Measurements from ENCODE around the gene L1TD1. TPM values are rescaled to one million over a fixed set of nuclear protein-coding genes. Genes with fewer than 3 reads are reported as not detected.

The L1TD1 gene
- total and polyA plus RNA-seq, 8 donors: 0.13 to 10.1 (median 1.2) TPM; not detected in 4

DNA sequence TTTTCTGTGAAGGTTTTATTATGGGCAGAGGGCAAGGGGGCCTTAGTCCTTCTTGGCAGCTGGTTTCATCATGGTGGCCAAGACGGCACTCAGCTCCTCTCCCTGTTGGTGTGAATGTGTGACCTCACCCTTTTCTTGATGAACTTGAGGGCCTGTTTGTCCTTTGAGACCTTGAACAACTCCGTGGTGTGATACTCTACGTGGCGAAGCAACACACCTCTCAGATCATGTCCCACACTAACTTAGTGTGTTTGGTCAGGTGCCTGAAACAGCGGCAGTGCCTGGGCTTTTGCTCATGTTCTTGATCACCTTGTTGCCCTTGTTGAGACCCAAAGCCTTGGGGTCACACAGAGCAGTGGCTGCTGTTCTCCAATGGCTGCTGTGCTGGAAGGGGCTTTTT is 13.4 kb downstream of the L1TD1 start:
- no peak overlapping the region for H3K27ac ChIP-seq
- intact Hi-C loops (cut with DNase I; ENCODE audit: low total_unique reads): no loop called here
- WGBS, 5 donors: 87 to 96% (median 94%) methylated on average over 5 of the region's 5 CpGs
- no peak for TF ChIP-seq POLR2AphosphoS5 (IDR thresholded peaks at IDR 0.05)
- TF ChIP-seq, protein P1, sequence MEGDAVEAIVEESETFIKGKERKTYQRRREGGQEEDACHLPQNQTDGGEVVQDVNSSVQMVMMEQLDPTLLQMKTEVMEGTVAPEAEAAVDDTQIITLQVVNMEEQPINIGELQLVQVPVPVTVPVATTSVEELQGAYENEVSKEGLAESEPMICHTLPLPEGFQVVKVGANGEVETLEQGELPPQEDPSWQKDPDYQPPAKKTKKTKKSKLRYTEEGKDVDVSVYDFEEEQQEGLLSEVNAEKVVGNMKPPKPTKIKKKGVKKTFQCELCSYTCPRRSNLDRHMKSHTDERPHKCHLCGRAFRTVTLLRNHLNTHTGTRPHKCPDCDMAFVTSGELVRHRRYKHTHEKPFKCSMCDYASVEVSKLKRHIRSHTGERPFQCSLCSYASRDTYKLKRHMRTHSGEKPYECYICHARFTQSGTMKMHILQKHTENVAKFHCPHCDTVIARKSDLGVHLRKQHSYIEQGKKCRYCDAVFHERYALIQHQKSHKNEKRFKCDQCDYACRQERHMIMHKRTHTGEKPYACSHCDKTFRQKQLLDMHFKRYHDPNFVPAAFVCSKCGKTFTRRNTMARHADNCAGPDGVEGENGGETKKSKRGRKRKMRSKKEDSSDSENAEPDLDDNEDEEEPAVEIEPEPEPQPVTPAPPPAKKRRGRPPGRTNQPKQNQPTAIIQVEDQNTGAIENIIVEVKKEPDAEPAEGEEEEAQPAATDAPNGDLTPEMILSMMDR (IDR thresholded peaks at IDR 0.05): no peak
- TF ChIP-seq POLR2A (IDR thresholded peaks at IDR 0.05): no peak
- no peak for TF ChIP-seq EP300 (IDR thresholded peaks at IDR 0.05)
- no peaks in the 10 kb centered on the region for H3K27me3 ChIP-seq
- H3K4me1 ChIP-seq: no peaks in the 10 kb centered on the region
- H3K36me3 ChIP-seq: no peaks in the 10 kb centered on the region
- H3K9me3 ChIP-seq: peaks cover 4 to 21% (median 17%) of the 10 kb centered on the region in 4 donors
- H3K4me3 ChIP-seq: no peak overlapping the region
- DNase-seq: no peak

DNA sequence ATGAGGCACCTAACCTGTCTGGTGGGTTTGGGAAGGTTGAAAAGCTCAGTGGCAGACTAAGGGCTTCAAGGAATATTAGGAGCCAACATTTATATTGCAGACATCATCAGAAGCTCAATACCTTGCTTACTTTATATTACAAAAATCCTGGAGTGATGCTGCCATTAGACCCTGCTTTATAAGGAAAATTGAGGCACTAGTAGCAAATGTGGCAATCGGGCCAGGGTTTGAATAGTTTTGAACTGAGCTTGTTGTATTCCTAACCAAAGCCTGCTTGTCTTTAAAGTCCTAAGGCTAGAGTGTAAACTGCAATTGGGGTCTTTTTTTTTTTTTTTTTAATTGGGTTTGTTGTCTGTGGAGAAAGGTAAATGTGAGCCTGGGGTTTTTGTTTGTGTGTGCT is 14.3 kb downstream of the L1TD1 start:
- no peak overlapping the region for H3K4me3 ChIP-seq
- no peaks in the 10 kb centered on the region for H3K4me1 ChIP-seq
- H3K27ac ChIP-seq: no peak overlapping the region
- intact Hi-C loops (cut with DNase I; ENCODE audit: low total_unique reads): no loop called here
- no peaks in the 10 kb centered on the region for H3K36me3 ChIP-seq
- DNase-seq: no peak
- H3K9me3 ChIP-seq: peaks cover 4 to 21% (median 17%) of the 10 kb centered on the region in 4 donors
- TF ChIP-seq, protein P1 (IDR thresholded peaks at IDR 0.05): no peak
- no peak for TF ChIP-seq POLR2AphosphoS5 (IDR thresholded peaks at IDR 0.05)
- TF ChIP-seq EP300 (IDR thresholded peaks at IDR 0.05): no peak
- no peak for TF ChIP-seq POLR2A (IDR thresholded peaks at IDR 0.05)
- no peaks in the 10 kb centered on the region for H3K27me3 ChIP-seq
- WGBS, 5 donors: 0 to 57% (median 41%) methylated on average over 1 of the region's 1 CpG

DNA sequence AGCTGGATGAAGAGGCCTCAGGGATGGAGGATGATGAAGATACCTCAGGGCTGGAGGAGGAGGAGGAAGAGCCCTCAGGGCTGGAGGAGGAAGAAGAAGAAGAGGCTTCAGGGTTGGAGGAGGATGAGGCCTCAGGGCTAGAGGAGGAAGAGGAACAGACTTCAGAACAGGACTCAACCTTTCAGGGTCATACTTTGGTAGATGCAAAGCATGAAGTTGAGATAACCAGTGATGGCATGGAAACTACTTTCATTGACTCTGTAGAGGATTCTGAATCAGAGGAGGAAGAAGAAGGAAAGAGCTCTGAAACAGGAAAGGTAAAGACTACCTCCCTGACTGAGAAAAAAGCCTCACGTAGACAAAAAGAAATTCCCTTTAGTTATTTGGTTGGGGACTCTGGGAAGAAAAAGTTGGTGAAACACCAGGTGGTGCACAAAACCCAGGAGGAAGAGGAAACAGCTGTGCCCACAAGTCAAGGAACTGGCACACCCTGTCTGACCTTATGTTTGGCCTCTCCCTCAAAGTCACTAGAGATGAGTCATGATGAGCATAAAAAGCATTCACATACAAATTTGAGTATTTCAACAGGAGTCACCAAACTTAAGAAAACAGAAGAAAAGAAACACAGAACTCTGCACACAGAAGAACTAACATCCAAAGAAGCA is 15.4 kb downstream of the L1TD1 start:
- TF ChIP-seq, protein P1 (IDR thresholded peaks at IDR 0.05): no peak
- TF ChIP-seq EP300 (IDR thresholded peaks at IDR 0.05) (no peak), POLR2AphosphoS5 (IDR thresholded peaks at IDR 0.05) (no peak), POLR2A (IDR thresholded peaks at IDR 0.05) (no peak)
- Histone ChIP-seq H3K9me3 (peaks cover 4 to 21% (median 17%) of the 10 kb centered on the region in 4 donors), H3K36me3 (no peaks in the 10 kb centered on the region), H3K4me1 (no peaks in the 10 kb centered on the region), H3K27me3 (no peaks in the 10 kb centered on the region), H3K4me3 (no peak overlapping the region), H3K27ac (no peak overlapping the region)
- WGBS, 5 donors: 57 to 93% (median 85%) methylated on average over 1 of the region's 1 CpG
- DNase-seq: no peak
- intact Hi-C loops (cut with DNase I; ENCODE audit: low total_unique reads): no loop called here

DNA sequence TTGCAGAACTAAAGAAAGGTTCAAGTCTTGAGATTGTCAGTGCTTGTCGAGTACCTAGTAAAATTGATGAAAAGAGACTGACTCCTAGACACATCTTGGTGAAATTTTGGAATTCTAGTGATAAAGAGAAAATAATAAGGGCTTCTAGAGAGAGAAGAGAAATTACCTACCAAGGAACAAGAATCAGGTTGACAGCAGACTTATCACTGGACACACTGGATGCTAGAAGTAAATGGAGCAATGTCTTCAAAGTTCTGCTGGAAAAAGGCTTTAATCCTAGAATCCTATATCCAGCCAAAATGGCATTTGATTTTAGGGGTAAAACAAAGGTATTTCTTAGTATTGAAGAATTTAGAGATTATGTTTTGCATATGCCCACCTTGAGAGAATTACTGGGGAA is 16.3 kb downstream of the L1TD1 start:
- Histone ChIP-seq H3K4me1 (no peaks in the 10 kb centered on the region), H3K4me3 (no peak overlapping the region), H3K27me3 (no peaks in the 10 kb centered on the region), H3K27ac (no peak overlapping the region), H3K9me3 (peaks cover 4 to 21% (median 17%) of the 10 kb centered on the region in 4 donors), H3K36me3 (no peaks in the 10 kb centered on the region)
- DNase-seq: no peak
- WGBS, 5 donors: 90 to 95% (median 91%) methylated on average over 1 of the region's 1 CpG
- intact Hi-C loops (cut with DNase I; ENCODE audit: low total_unique reads): no loop called here
- no peak for TF ChIP-seq POLR2A (IDR thresholded peaks at IDR 0.05)

DNA sequence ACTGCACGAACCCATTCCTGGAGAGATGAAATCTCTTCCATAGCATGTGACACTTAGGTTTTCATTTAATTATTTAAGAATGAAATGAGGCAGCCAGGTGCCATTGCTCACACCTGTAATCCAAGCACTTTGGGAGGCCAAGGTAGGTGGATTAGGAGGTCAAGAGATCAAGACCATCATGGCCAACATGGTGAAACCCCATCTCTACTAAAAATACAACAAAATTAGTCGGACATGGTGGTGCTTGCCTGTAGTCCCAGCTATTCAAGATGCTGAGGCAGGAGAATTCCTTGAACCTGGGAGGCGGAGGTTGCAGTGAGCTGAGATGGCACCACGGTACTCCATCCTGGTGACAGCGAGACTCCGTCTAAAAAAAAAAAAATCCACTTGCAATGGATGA is 17.8 kb downstream of the L1TD1 start:
- intact Hi-C loops (cut with DNase I; ENCODE audit: low total_unique reads): no loop called here
- H3K9me3 ChIP-seq: peaks cover 4 to 21% (median 17%) of the 10 kb centered on the region in 4 donors
- 78 to 95% (median 92%) methylated on average over 6 of the region's 6 CpGs for WGBS, 5 donors
- no peak overlapping the region for H3K27ac ChIP-seq
- no peak overlapping the region for H3K4me3 ChIP-seq
- DNase-seq: no peak
- no peaks in the 10 kb centered on the region for H3K36me3 ChIP-seq
- H3K27me3 ChIP-seq: no peaks in the 10 kb centered on the region
- TF ChIP-seq, protein P1 (IDR thresholded peaks at IDR 0.05): no peak
- TF ChIP-seq POLR2AphosphoS5 (IDR thresholded peaks at IDR 0.05) (no peak), POLR2A (IDR thresholded peaks at IDR 0.05) (no peak), EP300 (IDR thresholded peaks at IDR 0.05) (no peak)
- no peaks in the 10 kb centered on the region for H3K4me1 ChIP-seq

Measured in stomach (tissue), 9 donors.